GM19035 (cell line): ENCODE measurements around the gene GAS7.

Experiments used
- ATAC-seq: cut with Tn5 transposase; IDR thresholded peaks from one replicate; pipeline ENCODE4 v1.9.1; 2021; ENCODE audit not compliant: unreplicated experiment

Gene GAS7

GRCh38 chr17:10198509-10199249, at the start of gene GAS7:
TSS of gene GAS7 (minus strand) at chr17:10198606.
- ATAC-seq, result peak; percentile 67

- no peak for ATAC-seq
Measured at GRCh38 chr17:10247810-10248209, 49.4 kb upstream of the GAS7 start.

- no peak for ATAC-seq
Measured at GRCh38 chr17:10243883-10244844, 45.8 kb upstream of the GAS7 start.

GRCh38 chr17:10241781-10242180, 43.4 kb upstream of the GAS7 start:
- ATAC-seq, result no peak

GRCh38 chr17:10238661-10239060, 40.3 kb upstream of the GAS7 start:
- no peak for ATAC-seq

- ATAC-seq, result no peak
Measured at GRCh38 chr17:10234033-10234432, 35.6 kb upstream of the GAS7 start.

GRCh38 chr17:10233161-10233560, 34.8 kb upstream of the GAS7 start:
- no peak for ATAC-seq

GRCh38 chr17:10229181-10229580, 30.8 kb upstream of the GAS7 start:
- no peak for ATAC-seq

- ATAC-seq, result no peak
Measured at GRCh38 chr17:10226930-10227695, 28.7 kb upstream of the GAS7 start.

- no peak for ATAC-seq
Measured at GRCh38 chr17:10224582-10225195, 26.3 kb upstream of the GAS7 start.

GRCh38 chr17:10219193-10219592, 20.8 kb upstream of the GAS7 start:
- ATAC-seq, result no peak

- no peak for ATAC-seq
Measured at GRCh38 chr17:10217916-10218315, 19.5 kb upstream of the GAS7 start.

GRCh38 chr17:10216213-10216938, 18.0 kb upstream of the GAS7 start:
- no peak for ATAC-seq

- no peak for ATAC-seq
Measured at GRCh38 chr17:10215286-10215685, 16.9 kb upstream of the GAS7 start.

- no peak for ATAC-seq
Measured at GRCh38 chr17:10211666-10212065, 13.3 kb upstream of the GAS7 start.

- no peak for ATAC-seq
Measured at GRCh38 chr17:10210151-10210574, 11.8 kb upstream of the GAS7 start.

GRCh38 chr17:10208604-10209193, 10.3 kb upstream of the GAS7 start:
- ATAC-seq, result no peak

- no peak for ATAC-seq
Measured at GRCh38 chr17:10207153-10207552, 8.7 kb upstream of the GAS7 start.

- no peak for ATAC-seq
Measured at GRCh38 chr17:10205549-10206185, 7.3 kb upstream of the GAS7 start.
